Measurements from ENCODE around the gene ZNF555. TPM values are rescaled to one million over a fixed set of nuclear protein-coding genes. Genes with fewer than 3 reads are reported as not detected.

Gene ZNF555
- total and polyA plus RNA-seq, 4 experiments from 2014 or later = 2.2 to 11.5 (median 8.1) TPM

- peaks cover 2 to 7% of the 10 kb centered on the region in 2 donors for H3K9me3 ChIP-seq (ENCODE audit: control insufficient read depth in 1 of 2, low read length in 2 of 2)
- CTCF ChIA-PET (ENCODE audit: partially characterized antibody) = interaction anchor here (0.9 kb wide), 1 partner anchor 199 kb away, joined by 3 read pairs; no protein-coding TSS in a partner anchor
- no peaks in the 10 kb centered on the region for H3K27me3 ChIP-seq (ENCODE audit: insufficient read depth, low read length)
- POLR2A ChIA-PET (ENCODE audit: partially characterized antibody) = no interaction called here
- DNase-seq = no peak
- Mint-ChIP-seq H3K9me3 (peaks cover 0 to 29% (median 25%) of the 10 kb centered on the region in 8 donors), H3K36me3 (peaks cover 30 to 49% of the 10 kb centered on the region in 2 donors), H3K27me3 (no peaks in the 10 kb centered on the region), H3K4me3 (no peak overlapping the region), H3K27ac (no peak overlapping the region), H3K4me1 (peaks cover 13 to 40% (median 23%) of the 10 kb centered on the region in 4 donors)
- no peak overlapping the region for H3K4me3 ChIP-seq (ENCODE audit: low read length in 2 of 2)
- H3K36me3 ChIP-seq (ENCODE audit: insufficient read depth, low read length) = peaks cover 14% of the 10 kb centered on the region
- intact Hi-C loops (cut with micrococcal nuclease) = no loop called here
- H3K4me1 ChIP-seq (ENCODE audit: insufficient read depth, low read length) = peaks cover 16% of the 10 kb centered on the region
- no peak overlapping the region for H3K27ac ChIP-seq (ENCODE audit: low read depth, low read length)
Measured at GRCh38 chr19:2847507-2847906, 6.2 kb downstream of the ZNF555 start.

GRCh38 chr19:2848616-2849015 lies 7.3 kb downstream of the ZNF555 start:
- Histone ChIP-seq H3K4me1 (ENCODE audit: insufficient read depth, low read length) (peaks cover 12% of the 10 kb centered on the region), H3K27me3 (ENCODE audit: insufficient read depth, low read length) (no peaks in the 10 kb centered on the region), H3K27ac (ENCODE audit: low read depth, low read length) (no peak overlapping the region), H3K9me3 (ENCODE audit: control insufficient read depth in 1 of 2, low read length in 2 of 2) (peaks cover 8 to 18% of the 10 kb centered on the region in 2 donors), H3K4me3 (ENCODE audit: low read length in 2 of 2) (no peak overlapping the region), H3K36me3 (ENCODE audit: insufficient read depth, low read length) (peaks cover 22% of the 10 kb centered on the region)
- H3K9me3 Mint-ChIP-seq = peaks cover 0 to 40% (median 35%) of the 10 kb centered on the region in 8 donors
- H3K4me1 Mint-ChIP-seq = peaks cover 11 to 30% (median 18%) of the 10 kb centered on the region in 4 donors
- ChIA-PET POLR2A (ENCODE audit: partially characterized antibody) (no interaction called here), CTCF (ENCODE audit: partially characterized antibody) (no interaction called here)
- no peaks in the 10 kb centered on the region for H3K27me3 Mint-ChIP-seq
- no peak for DNase-seq
- intact Hi-C loops (cut with micrococcal nuclease) = no loop called here
- H3K36me3 Mint-ChIP-seq = peaks cover 41 to 60% of the 10 kb centered on the region in 2 donors
- H3K4me3 Mint-ChIP-seq = no peak overlapping the region
- no peak overlapping the region for H3K27ac Mint-ChIP-seq

- DNase-seq = no peak
- Mint-ChIP-seq H3K9me3 (peaks cover 3 to 53% (median 45%) of the 10 kb centered on the region in 8 donors), H3K36me3 (peaks cover 55 to 70% of the 10 kb centered on the region in 2 donors), H3K27me3 (no peaks in the 10 kb centered on the region), H3K27ac (peak overlapping the region; percentile 19 to 69 (median 35)), H3K4me1 (peaks cover 12 to 34% (median 20%) of the 10 kb centered on the region in 4 donors), H3K4me3 (peak overlapping the region in 7 of 8 donors; percentile 52 to 83 (median 57))
- Histone ChIP-seq H3K4me1 (ENCODE audit: insufficient read depth, low read length) (peaks cover 12% of the 10 kb centered on the region), H3K27me3 (ENCODE audit: insufficient read depth, low read length) (no peaks in the 10 kb centered on the region), H3K9me3 (ENCODE audit: control insufficient read depth in 1 of 2, low read length in 2 of 2) (peaks cover 8 to 28% of the 10 kb centered on the region in 2 donors), H3K4me3 (ENCODE audit: low read length in 2 of 2) (no peak overlapping the region), H3K36me3 (ENCODE audit: insufficient read depth, low read length) (peaks cover 22% of the 10 kb centered on the region), H3K27ac (ENCODE audit: low read depth, low read length) (no peak overlapping the region)
- CTCF ChIA-PET (ENCODE audit: partially characterized antibody) = interaction anchor here (1.0 kb wide), 2 partner anchors 9 to 37 kb away, joined by 3 to 4 read pairs; partner anchors contain the start of gene ZNF555
- intact Hi-C loops (cut with micrococcal nuclease) = no loop called here
- POLR2A ChIA-PET (ENCODE audit: partially characterized antibody) = no interaction called here
Measured at GRCh38 chr19:2850256-2850925, 9.1 kb downstream of the ZNF555 start.

- Mint-ChIP-seq H3K36me3 (peaks cover 52 to 55% of the 10 kb centered on the region in 2 donors), H3K27ac (no peak overlapping the region), H3K4me1 (peaks cover 20 to 41% (median 29%) of the 10 kb centered on the region in 4 donors), H3K27me3 (no peaks in the 10 kb centered on the region), H3K4me3 (peak overlapping the region in 1 of 8 donors; percentile 17), H3K9me3 (peaks cover 3 to 61% (median 44%) of the 10 kb centered on the region in 8 donors)
- Histone ChIP-seq H3K4me3 (ENCODE audit: low read length in 2 of 2) (no peak overlapping the region), H3K4me1 (ENCODE audit: insufficient read depth, low read length) (peaks cover 33% of the 10 kb centered on the region), H3K27me3 (ENCODE audit: insufficient read depth, low read length) (no peaks in the 10 kb centered on the region), H3K36me3 (ENCODE audit: insufficient read depth, low read length) (peaks cover 22% of the 10 kb centered on the region), H3K27ac (ENCODE audit: low read depth, low read length) (no peak overlapping the region), H3K9me3 (ENCODE audit: control insufficient read depth in 1 of 2, low read length in 2 of 2) (peaks cover 8 to 28% of the 10 kb centered on the region in 2 donors)
- POLR2A ChIA-PET (ENCODE audit: partially characterized antibody) = no interaction called here
- no peak for DNase-seq
- intact Hi-C loops (cut with micrococcal nuclease) = no loop called here
- CTCF ChIA-PET (ENCODE audit: partially characterized antibody) = no interaction called here
Measured at GRCh38 chr19:2852598-2852997, 11.3 kb downstream of the ZNF555 start.

- no peak overlapping the region for H3K4me3 ChIP-seq (ENCODE audit: low read length in 2 of 2)
- no peaks in the 10 kb centered on the region for H3K27me3 Mint-ChIP-seq
- intact Hi-C loops (cut with micrococcal nuclease) = no loop called here
- no peak for DNase-seq
- POLR2A ChIA-PET (ENCODE audit: partially characterized antibody) = no interaction called here
- peaks cover 8 to 28% of the 10 kb centered on the region in 2 donors for H3K9me3 ChIP-seq (ENCODE audit: control insufficient read depth in 1 of 2, low read length in 2 of 2)
- peaks cover 22% of the 10 kb centered on the region for H3K36me3 ChIP-seq (ENCODE audit: insufficient read depth, low read length)
- no peaks in the 10 kb centered on the region for H3K27me3 ChIP-seq (ENCODE audit: insufficient read depth, low read length)
- H3K4me3 Mint-ChIP-seq = no peak overlapping the region
- no peak overlapping the region for H3K27ac Mint-ChIP-seq
- H3K4me1 ChIP-seq (ENCODE audit: insufficient read depth, low read length) = peaks cover 37% of the 10 kb centered on the region
- H3K27ac ChIP-seq (ENCODE audit: low read depth, low read length) = no peak overlapping the region
- H3K4me1 Mint-ChIP-seq = peaks cover 20 to 41% (median 29%) of the 10 kb centered on the region in 4 donors
- peaks cover 3 to 61% (median 44%) of the 10 kb centered on the region in 8 donors for H3K9me3 Mint-ChIP-seq
- H3K36me3 Mint-ChIP-seq = peaks cover 52 to 53% of the 10 kb centered on the region in 2 donors
- CTCF ChIA-PET (ENCODE audit: partially characterized antibody) = interaction anchor here (1.5 kb wide), 1 partner anchor 12 kb away, joined by 6 read pairs; the partner anchor contains the start of gene ZNF555
Measured at GRCh38 chr19:2853015-2853606, 11.8 kb downstream of the ZNF555 start.

GRCh38 chr19:2854849-2855248 lies 13.6 kb downstream of the ZNF555 start:
- POLR2A ChIA-PET (ENCODE audit: partially characterized antibody) = no interaction called here
- H3K27ac ChIP-seq (ENCODE audit: low read depth, low read length) = no peak overlapping the region
- Mint-ChIP-seq H3K4me3 (no peak overlapping the region), H3K27me3 (no peaks in the 10 kb centered on the region), H3K9me3 (peaks cover 3 to 63% (median 47%) of the 10 kb centered on the region in 8 donors), H3K4me1 (peaks cover 19 to 43% (median 31%) of the 10 kb centered on the region in 4 donors), H3K36me3 (peaks cover 50 to 52% of the 10 kb centered on the region in 2 donors), H3K27ac (peak overlapping the region in 1 of 7 donors; percentile 12)
- no peak overlapping the region for H3K4me3 ChIP-seq (ENCODE audit: low read length in 2 of 2)
- H3K9me3 ChIP-seq (ENCODE audit: control insufficient read depth in 1 of 2, low read length in 2 of 2) = peaks cover 8 to 28% of the 10 kb centered on the region in 2 donors
- DNase-seq = no peak
- intact Hi-C loops (cut with micrococcal nuclease) = no loop called here
- no peaks in the 10 kb centered on the region for H3K27me3 ChIP-seq (ENCODE audit: insufficient read depth, low read length)
- peaks cover 34% of the 10 kb centered on the region for H3K4me1 ChIP-seq (ENCODE audit: insufficient read depth, low read length)
- CTCF ChIA-PET (ENCODE audit: partially characterized antibody) = no interaction called here
- H3K36me3 ChIP-seq (ENCODE audit: insufficient read depth, low read length) = peaks cover 22% of the 10 kb centered on the region

- Histone ChIP-seq H3K4me3 (ENCODE audit: low read length in 2 of 2) (no peak overlapping the region), H3K36me3 (ENCODE audit: insufficient read depth, low read length) (peaks cover 18% of the 10 kb centered on the region), H3K9me3 (ENCODE audit: control insufficient read depth in 1 of 2, low read length in 2 of 2) (peaks cover 8 to 28% of the 10 kb centered on the region in 2 donors), H3K4me1 (ENCODE audit: insufficient read depth, low read length) (peaks cover 26% of the 10 kb centered on the region), H3K27me3 (ENCODE audit: insufficient read depth, low read length) (no peaks in the 10 kb centered on the region), H3K27ac (ENCODE audit: low read depth, low read length) (peak overlapping the region; percentile 3)
- CTCF ChIA-PET (ENCODE audit: partially characterized antibody) = interaction anchor here (0.9 kb wide), 1 partner anchor 15 kb away, joined by 3 read pairs; the partner anchor contains the start of gene ZNF555
- intact Hi-C loops (cut with micrococcal nuclease) = no loop called here
- peak; percentile 44 to 73 (median 68) for DNase-seq
- POLR2A ChIA-PET (ENCODE audit: partially characterized antibody) = interaction anchor here (0.6 to 1.9 kb wide), 2 partner anchors 15 to 184 kb away, joined by 3 to 8 read pairs; partner anchors contain the start of gene ZNF555
- Mint-ChIP-seq H3K27me3 (no peaks in the 10 kb centered on the region), H3K9me3 (peaks cover 3 to 54% (median 34%) of the 10 kb centered on the region in 8 donors), H3K36me3 (peaks cover 34 to 38% of the 10 kb centered on the region in 2 donors), H3K4me3 (peak overlapping the region in 7 of 8 donors; percentile 18 to 73 (median 70)), H3K27ac (peak overlapping the region; percentile 49 to 91 (median 68)), H3K4me1 (peaks cover 13 to 32% (median 21%) of the 10 kb centered on the region in 4 donors)
Measured at GRCh38 chr19:2856457-2857050, 15.3 kb downstream of the ZNF555 start.

All from CD4-positive, alpha-beta memory T cell (primary cell).